ENCODE results near the gene BMF. TPM values are rescaled to one million over a fixed set of nuclear protein-coding genes. Genes with fewer than 3 reads are reported as not detected.
"Not testable (repeated sequence)": the region's sequence is repeated elsewhere in the genome, so short reads cannot be mapped to it uniquely, and the experiment has no call there.

Gene BMF
- total RNA-seq, 2 donors from 2014 or later: 8.8 to 19.0 TPM

GRCh38 chr15:40125950-40126349 is 17.3 kb upstream of the BMF start:
- Histone ChIP-seq H3K36me3 (no peaks in the 10 kb centered on the region), H3K27me3 (replicated peaks; ENCODE audit: insufficient read depth) (no peaks in the 10 kb centered on the region), H3K4me3 (no peak overlapping the region), H3K27ac (no peak overlapping the region), H3K9me3 (no peaks in the 10 kb centered on the region), H3K4me1 (replicated peaks) (no peaks in the 10 kb centered on the region)
- WGBS: 89% methylated on average over 7 of the region's 7 CpGs
- intact Hi-C loops (cut with DNase I): no loop called here
- TF ChIP-seq CTCF (IDR thresholded peaks at IDR 0.05) (no peak), POLR2AphosphoS5 (IDR thresholded peaks at IDR 0.05) (no peak), POLR2A (IDR thresholded peaks at IDR 0.05) (no peak)
- DNase-seq (ENCODE audit: low spot score): no peak

- H3K27ac ChIP-seq; H3K4me1 ChIP-seq (replicated peaks); H3K9me3 ChIP-seq; H3K36me3 ChIP-seq; DNase-seq (ENCODE audit: low spot score); H3K27me3 ChIP-seq (replicated peaks; ENCODE audit: insufficient read depth); intact Hi-C loops (cut with DNase I); H3K4me3 ChIP-seq: not testable (repeated sequence)
- WGBS: 41% methylated on average over 5 of the region's 5 CpGs
Measured at GRCh38 chr15:40124807-40125285, 16.2 kb upstream of the BMF start.

- H3K4me3 ChIP-seq; H3K4me1 ChIP-seq (replicated peaks); H3K27me3 ChIP-seq (replicated peaks; ENCODE audit: insufficient read depth); H3K9me3 ChIP-seq; DNase-seq (ENCODE audit: low spot score); H3K27ac ChIP-seq; H3K36me3 ChIP-seq; intact Hi-C loops (cut with DNase I): not testable (repeated sequence)
- 74% methylated on average over 3 of the region's 3 CpGs for WGBS
Measured at GRCh38 chr15:40124333-40124732, 15.7 kb upstream of the BMF start.

GRCh38 chr15:40123863-40124262 is 15.2 kb upstream of the BMF start:
- H3K4me3 ChIP-seq; intact Hi-C loops (cut with DNase I); H3K9me3 ChIP-seq; H3K36me3 ChIP-seq; DNase-seq (ENCODE audit: low spot score); H3K27ac ChIP-seq; H3K4me1 ChIP-seq (replicated peaks); H3K27me3 ChIP-seq (replicated peaks; ENCODE audit: insufficient read depth): not testable (repeated sequence)
- 93% methylated on average over 5 of the region's 5 CpGs for WGBS

- H3K27me3 ChIP-seq (replicated peaks; ENCODE audit: insufficient read depth); DNase-seq (ENCODE audit: low spot score); H3K9me3 ChIP-seq; H3K4me3 ChIP-seq; H3K4me1 ChIP-seq (replicated peaks); H3K27ac ChIP-seq; intact Hi-C loops (cut with DNase I); H3K36me3 ChIP-seq: not testable (repeated sequence)
- WGBS: 92% methylated on average over 1 of the region's 1 CpG
Measured at GRCh38 chr15:40122989-40123388, 14.3 kb upstream of the BMF start.

- no peak overlapping the region for H3K27ac ChIP-seq
- no peak for DNase-seq (ENCODE audit: low spot score)
- no peaks in the 10 kb centered on the region for H3K4me1 ChIP-seq (replicated peaks)
- no peaks in the 10 kb centered on the region for H3K36me3 ChIP-seq
- H3K9me3 ChIP-seq: no peaks in the 10 kb centered on the region
- no peak overlapping the region for H3K4me3 ChIP-seq
- TF ChIP-seq POLR2A (IDR thresholded peaks at IDR 0.05) (no peak), CTCF (IDR thresholded peaks at IDR 0.05) (no peak), POLR2AphosphoS5 (IDR thresholded peaks at IDR 0.05) (no peak)
- 79% methylated on average over 6 of the region's 6 CpGs for WGBS
- H3K27me3 ChIP-seq (replicated peaks; ENCODE audit: insufficient read depth): no peaks in the 10 kb centered on the region
- intact Hi-C loops (cut with DNase I): no loop called here
Measured at GRCh38 chr15:40121911-40122638, 13.4 kb upstream of the BMF start.

GRCh38 chr15:40118473-40118872 is 9.8 kb upstream of the BMF start:
- DNase-seq (ENCODE audit: low spot score): no peak

More at GRCh38 chr15:40118473-40118872, 9.8 kb upstream of the BMF start:
- intact Hi-C loops (cut with DNase I): no loop called here
- TF ChIP-seq POLR2A (IDR thresholded peaks at IDR 0.05): no peak
- H3K36me3 ChIP-seq: no peaks in the 10 kb centered on the region
- no peaks in the 10 kb centered on the region for H3K27me3 ChIP-seq (replicated peaks; ENCODE audit: insufficient read depth)
- H3K27ac ChIP-seq: no peak overlapping the region
- no peaks in the 10 kb centered on the region for H3K9me3 ChIP-seq
- no peak overlapping the region for H3K4me3 ChIP-seq
- H3K4me1 ChIP-seq (replicated peaks): no peaks in the 10 kb centered on the region
- 80% methylated on average over 3 of the region's 3 CpGs for WGBS

Data from prostate gland (tissue), 2 donors.